SK-N-SH treated with all-trans-retinoic acid at 6 μM for 48 hours (cell line): ENCODE measurements around the gene FYTTD1.

ENCODE experiments used
- ATAC-seq: fragments of 200-7000 bp; cut with Tn5 transposase; 3 replicates; pipeline ENCODE4 v1.9.1; 2020; ENCODE audit warnings: mild to moderate bottlenecking, moderate library complexity
- CSDC2 ChIP-seq: fragments of 250-450 bp; sonication (Bioruptor Pico); IDR thresholded peaks from 2 replicates; pipeline ENCODE4 v1.5.0; 2020; ENCODE audit warnings: mild to moderate bottlenecking, moderate library complexity
- ESRRG ChIP-seq: fragments of 250-450 bp; sonication (Bioruptor Pico); IDR thresholded peaks from 2 replicates; pipeline ENCODE4 v1.6.1; 2021; ENCODE audit warnings: mild to moderate bottlenecking
- GLIS3 ChIP-seq: fragments of 250-450 bp; sonication (Bioruptor Pico); IDR thresholded peaks from 2 replicates; pipeline ENCODE4 v1.5.0; 2020; ENCODE audit warnings: mild to moderate bottlenecking, moderate library complexity
- ISL1 ChIP-seq: fragments of 250-450 bp; sonication (Bioruptor Pico); IDR thresholded peaks from 2 replicates; pipeline ENCODE4 v2.1.2; 2022; ENCODE audit warnings: mild to moderate bottlenecking, moderate library complexity
- OSR1 ChIP-seq: fragments of 250-450 bp; sonication (Bioruptor Pico); IDR thresholded peaks from 2 replicates; pipeline ENCODE4 v1.8.0; 2022; ENCODE audit warnings: moderate library complexity, mild to moderate bottlenecking, inconsistent platforms
- POU6F1 ChIP-seq: fragments of 250-450 bp; sonication (Bioruptor Pico); IDR thresholded peaks from 2 replicates; pipeline ENCODE4 v1.8.0; 2021; ENCODE audit warnings: low read depth, mild to moderate bottlenecking, moderate library complexity, borderline replicate concordance
- PPARA ChIP-seq: fragments of 250-450 bp; sonication (Bioruptor Pico); IDR thresholded peaks from 2 replicates; pipeline ENCODE4 v1.5.0; 2020; ENCODE audit warnings: mild to moderate bottlenecking, borderline replicate concordance
- RARB ChIP-seq: fragments of 250-450 bp; sonication (Bioruptor Pico); IDR thresholded peaks from 2 replicates; pipeline ENCODE4 v1.8.0; 2021; ENCODE audit warnings: mild to moderate bottlenecking, moderate library complexity
- SNAI2 ChIP-seq: fragments of 250-450 bp; sonication (Bioruptor Pico); IDR thresholded peaks from 2 replicates; pipeline ENCODE4 v1.5.0; 2020; ENCODE audit warnings: mild to moderate bottlenecking, moderate library complexity
- TCF4 ChIP-seq: fragments of 250-450 bp; sonication (Bioruptor Pico); IDR thresholded peaks from 2 replicates; pipeline ENCODE4 v1.8.0; 2021; ENCODE audit warnings: mild to moderate bottlenecking, moderate library complexity, borderline replicate concordance
- TOX ChIP-seq: fragments of 250-450 bp; sonication (Bioruptor Pico); IDR thresholded peaks from 2 replicates; pipeline ENCODE4 v1.8.0; 2021; ENCODE audit warnings: mild to moderate bottlenecking, moderate library complexity, borderline replicate concordance
- ZC3H10 ChIP-seq: fragments of 250-450 bp; sonication (Bioruptor Pico); IDR thresholded peaks from 2 replicates; pipeline ENCODE4 v1.5.1; 2021; ENCODE audit warnings: mild to moderate bottlenecking, moderate library complexity
- ZFP3 ChIP-seq: fragments of 250-450 bp; sonication (Bioruptor Pico); IDR thresholded peaks from 2 replicates; pipeline ENCODE4 v1.5.0; 2020; ENCODE audit warnings: mild to moderate bottlenecking, moderate library complexity
- ZFP30 ChIP-seq: fragments of 450-650 bp; formaldehyde crosslinking; IDR thresholded peaks from 2 replicates; pipeline ENCODE4 v1.5.0; 2022; ENCODE audit warnings: mild to moderate bottlenecking, moderate library complexity
- ZNF565 ChIP-seq: fragments of 450-650 bp; formaldehyde crosslinking; conservative IDR thresholded peaks from 2 replicates; pipeline ENCODE4 v1.5.0; 2020; ENCODE audit warnings: low read depth, mild to moderate bottlenecking, moderate library complexity
- ZNF70 ChIP-seq: fragments of 450-650 bp; formaldehyde crosslinking; IDR thresholded peaks from 2 replicates; pipeline ENCODE4 v1.5.0; 2020; ENCODE audit warnings: mild to moderate bottlenecking, moderate library complexity
- ZNF8 ChIP-seq: fragments of 450-650 bp; formaldehyde crosslinking; IDR thresholded peaks from 2 replicates; pipeline ENCODE4 v1.5.0; 2020; ENCODE audit warnings: mild to moderate bottlenecking, moderate library complexity
- TF ChIP-seq, protein P1 (sequence below): fragments of 250-450 bp; sonication (Bioruptor Pico); IDR thresholded peaks from 2 replicates; pipeline ENCODE4 v1.5.0; 2020; ENCODE audit warnings: mild to moderate bottlenecking, moderate library complexity
- TF ChIP-seq, protein P2 (sequence below): fragments of 250-450 bp; sonication (Bioruptor Pico); IDR thresholded peaks from 2 replicates; pipeline ENCODE4 v1.5.1; 2020; ENCODE audit warnings: low read depth, mild to moderate bottlenecking, moderate library complexity
- TF ChIP-seq, protein P3 (sequence below): fragments of 250-450 bp; sonication (Bioruptor Pico); IDR thresholded peaks from 2 replicates; pipeline ENCODE4 v1.8.0; 2020; ENCODE audit warnings: mild to moderate bottlenecking, moderate library complexity, borderline replicate concordance

FYTTD1 gene

GRCh38 chr3:197746209-197746608 is 3.5 kb upstream of the FYTTD1 start:
- TF ChIP-seq OSR1 (CRISPR knock-in tag) (no peak), ZNF70 (CRISPR knock-in tag) (no peak), ZNF8 (no peak), PPARA (no peak), ZNF565 (no peak)
- TF ChIP-seq, protein P1, sequence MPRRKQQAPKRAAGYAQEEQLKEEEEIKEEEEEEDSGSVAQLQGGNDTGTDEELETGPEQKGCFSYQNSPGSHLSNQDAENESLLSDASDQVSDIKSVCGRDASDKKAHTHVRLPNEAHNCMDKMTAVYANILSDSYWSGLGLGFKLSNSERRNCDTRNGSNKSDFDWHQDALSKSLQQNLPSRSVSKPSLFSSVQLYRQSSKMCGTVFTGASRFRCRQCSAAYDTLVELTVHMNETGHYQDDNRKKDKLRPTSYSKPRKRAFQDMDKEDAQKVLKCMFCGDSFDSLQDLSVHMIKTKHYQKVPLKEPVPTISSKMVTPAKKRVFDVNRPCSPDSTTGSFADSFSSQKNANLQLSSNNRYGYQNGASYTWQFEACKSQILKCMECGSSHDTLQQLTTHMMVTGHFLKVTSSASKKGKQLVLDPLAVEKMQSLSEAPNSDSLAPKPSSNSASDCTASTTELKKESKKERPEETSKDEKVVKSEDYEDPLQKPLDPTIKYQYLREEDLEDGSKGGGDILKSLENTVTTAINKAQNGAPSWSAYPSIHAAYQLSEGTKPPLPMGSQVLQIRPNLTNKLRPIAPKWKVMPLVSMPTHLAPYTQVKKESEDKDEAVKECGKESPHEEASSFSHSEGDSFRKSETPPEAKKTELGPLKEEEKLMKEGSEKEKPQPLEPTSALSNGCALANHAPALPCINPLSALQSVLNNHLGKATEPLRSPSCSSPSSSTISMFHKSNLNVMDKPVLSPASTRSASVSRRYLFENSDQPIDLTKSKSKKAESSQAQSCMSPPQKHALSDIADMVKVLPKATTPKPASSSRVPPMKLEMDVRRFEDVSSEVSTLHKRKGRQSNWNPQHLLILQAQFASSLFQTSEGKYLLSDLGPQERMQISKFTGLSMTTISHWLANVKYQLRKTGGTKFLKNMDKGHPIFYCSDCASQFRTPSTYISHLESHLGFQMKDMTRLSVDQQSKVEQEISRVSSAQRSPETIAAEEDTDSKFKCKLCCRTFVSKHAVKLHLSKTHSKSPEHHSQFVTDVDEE (CRISPR knock-in tag) = no peak
- ATAC-seq = no peak

DNA sequence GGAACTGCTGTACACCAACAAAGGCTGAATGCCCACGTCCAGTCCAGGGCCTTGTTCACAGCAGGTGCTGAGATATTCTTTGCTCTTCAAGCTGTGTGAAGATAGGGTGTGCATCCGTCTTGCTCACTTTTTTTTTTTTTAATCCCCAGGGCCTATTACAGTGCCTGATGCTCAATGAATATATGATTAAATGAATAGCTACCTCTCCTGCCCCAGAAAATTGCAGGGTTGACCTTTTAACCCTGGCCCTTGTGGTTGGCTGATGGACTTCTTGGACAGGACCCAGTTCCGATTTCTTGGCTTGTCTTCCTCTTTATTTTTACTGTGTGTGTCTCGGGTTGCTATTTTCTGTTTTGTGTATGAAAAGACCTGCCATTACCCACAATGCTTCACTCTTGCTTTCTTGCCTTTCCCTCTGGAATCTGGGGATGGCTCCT is 2.9 kb upstream of the FYTTD1 start:
- TF ChIP-seq ISL1 (CRISPR knock-in tag) = no peak
- no peak for TF ChIP-seq ZNF565
- no peak for TF ChIP-seq ZFP30 (CRISPR knock-in tag)
- no peak for TF ChIP-seq GLIS3 (CRISPR knock-in tag)
- no peak for ATAC-seq

DNA sequence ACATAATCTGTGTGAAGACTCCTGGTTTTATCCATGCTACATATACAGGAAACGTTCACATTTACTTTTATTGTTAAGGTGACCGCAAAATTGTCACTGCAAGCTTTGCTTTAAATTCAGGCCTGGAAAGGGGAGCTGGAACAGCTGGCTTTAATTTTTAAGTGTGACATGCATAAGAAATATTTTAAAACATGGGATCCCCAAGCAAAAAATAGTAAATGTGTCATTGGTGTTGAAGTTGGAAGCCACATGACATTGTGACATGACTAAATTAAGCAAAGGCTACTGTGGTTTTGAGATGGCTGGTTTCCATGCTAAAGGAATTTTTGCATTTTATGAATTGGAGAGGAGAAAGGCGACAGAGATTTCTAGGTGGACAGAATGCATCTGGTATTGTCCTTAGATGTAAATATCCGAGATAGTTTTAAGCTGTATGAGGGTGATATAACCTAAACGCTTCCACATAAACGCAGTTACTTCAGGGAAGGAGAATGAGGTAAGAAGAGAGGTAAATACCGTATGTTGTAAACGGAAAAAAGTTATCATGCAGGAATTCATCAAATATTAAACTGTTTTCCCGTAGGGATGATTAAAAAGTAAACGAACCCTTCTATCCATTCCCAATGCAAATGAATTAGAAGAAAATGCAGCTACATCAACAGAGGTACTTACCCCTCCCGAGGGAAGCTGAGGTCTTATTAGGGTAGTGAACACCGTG is 927 bp upstream of the FYTTD1 start:
- no peak for ATAC-seq

DNA sequence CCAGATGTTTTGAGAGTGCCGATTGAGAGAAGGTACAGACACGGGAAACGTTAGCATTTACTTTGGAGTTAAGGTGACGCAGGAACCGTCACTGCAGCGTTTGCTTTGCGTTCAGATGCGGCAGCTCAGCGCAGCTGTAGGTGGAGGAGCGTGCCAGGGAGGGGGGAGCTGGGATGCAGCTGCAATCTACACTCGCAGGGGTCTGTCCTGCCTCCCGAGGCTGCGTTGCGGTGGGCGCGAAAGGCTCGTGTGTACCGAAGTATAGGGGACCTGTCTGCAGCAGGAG is 425 bp upstream of the FYTTD1 start:
- TF ChIP-seq ZFP3 (CRISPR knock-in tag) = no peak
- TF ChIP-seq ZNF8 = no peak
- TF ChIP-seq TCF4 = no peak
- TF ChIP-seq ZNF70 (CRISPR knock-in tag) = no peak
- no peak for TF ChIP-seq ZFP30 (CRISPR knock-in tag)
- no peak for TF ChIP-seq SNAI2 (CRISPR knock-in tag)
- no peak for TF ChIP-seq TOX
- TF ChIP-seq PPARA = no peak
- no peak for TF ChIP-seq ZNF565
- TF ChIP-seq, protein P1 (CRISPR knock-in tag) = no peak
- TF ChIP-seq ZC3H10 (CRISPR knock-in tag) = no peak
- TF ChIP-seq ISL1 (CRISPR knock-in tag) = no peak
- no peak for TF ChIP-seq RARB (CRISPR knock-in tag)
- peak; percentile 63 for ATAC-seq

More for the DNA sequence above, 927 bp upstream of the FYTTD1 start:
- TF ChIP-seq ZFP3 (CRISPR knock-in tag) = no peak
- no peak for TF ChIP-seq ZNF8

- TF ChIP-seq PPARA = no peak
- TF ChIP-seq RARB (CRISPR knock-in tag) = no peak
- no peak for TF ChIP-seq ZNF8
- TF ChIP-seq ZC3H10 (CRISPR knock-in tag) = no peak
- no peak for TF ChIP-seq ZNF565
- no peak for TF ChIP-seq ZFP30 (CRISPR knock-in tag)
- TF ChIP-seq, protein P1 (CRISPR knock-in tag) = no peak
- no peak for TF ChIP-seq ESRRG (CRISPR knock-in tag)
- TF ChIP-seq, protein P2, sequence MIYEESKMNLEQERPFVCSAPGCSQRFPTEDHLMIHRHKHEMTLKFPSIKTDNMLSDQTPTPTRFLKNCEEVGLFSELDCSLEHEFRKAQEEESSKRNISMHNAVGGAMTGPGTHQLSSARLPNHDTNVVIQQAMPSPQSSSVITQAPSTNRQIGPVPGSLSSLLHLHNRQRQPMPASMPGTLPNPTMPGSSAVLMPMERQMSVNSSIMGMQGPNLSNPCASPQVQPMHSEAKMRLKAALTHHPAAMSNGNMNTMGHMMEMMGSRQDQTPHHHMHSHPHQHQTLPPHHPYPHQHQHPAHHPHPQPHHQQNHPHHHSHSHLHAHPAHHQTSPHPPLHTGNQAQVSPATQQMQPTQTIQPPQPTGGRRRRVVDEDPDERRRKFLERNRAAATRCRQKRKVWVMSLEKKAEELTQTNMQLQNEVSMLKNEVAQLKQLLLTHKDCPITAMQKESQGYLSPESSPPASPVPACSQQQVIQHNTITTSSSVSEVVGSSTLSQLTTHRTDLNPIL (CRISPR knock-in tag) = no peak
- no peak for TF ChIP-seq CSDC2
- TF ChIP-seq, protein P3, sequence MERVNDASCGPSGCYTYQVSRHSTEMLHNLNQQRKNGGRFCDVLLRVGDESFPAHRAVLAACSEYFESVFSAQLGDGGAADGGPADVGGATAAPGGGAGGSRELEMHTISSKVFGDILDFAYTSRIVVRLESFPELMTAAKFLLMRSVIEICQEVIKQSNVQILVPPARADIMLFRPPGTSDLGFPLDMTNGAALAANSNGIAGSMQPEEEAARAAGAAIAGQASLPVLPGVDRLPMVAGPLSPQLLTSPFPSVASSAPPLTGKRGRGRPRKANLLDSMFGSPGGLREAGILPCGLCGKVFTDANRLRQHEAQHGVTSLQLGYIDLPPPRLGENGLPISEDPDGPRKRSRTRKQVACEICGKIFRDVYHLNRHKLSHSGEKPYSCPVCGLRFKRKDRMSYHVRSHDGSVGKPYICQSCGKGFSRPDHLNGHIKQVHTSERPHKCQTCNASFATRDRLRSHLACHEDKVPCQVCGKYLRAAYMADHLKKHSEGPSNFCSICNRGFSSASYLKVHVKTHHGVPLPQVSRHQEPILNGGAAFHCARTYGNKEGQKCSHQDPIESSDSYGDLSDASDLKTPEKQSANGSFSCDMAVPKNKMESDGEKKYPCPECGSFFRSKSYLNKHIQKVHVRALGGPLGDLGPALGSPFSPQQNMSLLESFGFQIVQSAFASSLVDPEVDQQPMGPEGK (CRISPR knock-in tag) = no peak
- TF ChIP-seq SNAI2 (CRISPR knock-in tag) = no peak
- no peak for TF ChIP-seq TOX
- no peak for TF ChIP-seq POU6F1 (CRISPR knock-in tag)
- ATAC-seq = peak; percentile 77
Measured at GRCh38 chr3:197750396-197750831, 731 bp downstream of the FYTTD1 start.
